ENCODE data around the gene STK38L.

The STK38L gene

DNA sequence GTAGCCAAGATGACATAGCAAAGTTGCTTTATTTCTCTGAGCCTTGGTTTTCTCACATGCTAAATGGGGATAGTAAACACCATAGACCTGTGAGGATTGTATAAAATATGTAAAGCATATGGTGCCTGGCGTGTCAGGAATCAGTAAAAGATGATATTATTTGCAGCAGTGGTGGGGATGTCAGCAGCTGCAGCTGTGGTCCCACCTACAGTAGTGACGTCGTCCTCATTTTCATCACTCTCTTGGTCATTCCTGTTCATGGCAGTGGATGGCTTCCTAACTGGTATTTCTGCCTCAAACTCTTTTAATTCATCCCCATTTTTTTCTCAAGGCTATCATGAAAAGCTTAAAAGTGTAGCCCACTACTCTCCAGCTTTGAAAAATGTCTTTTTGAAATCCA lies 100.7 kb downstream of the STK38L start:
- in situ Hi-C loops (cut with HindIII; ENCODE audit: low sequenced_read_pairs), result no loop called here
- H3K4me3 ChIP-seq (ENCODE audit: low read depth, low read length), result no peak overlapping the region
- DNase-seq (ENCODE audit: low read depth, low spot score), result no peak
- TF ChIP-seq, protein P1, sequence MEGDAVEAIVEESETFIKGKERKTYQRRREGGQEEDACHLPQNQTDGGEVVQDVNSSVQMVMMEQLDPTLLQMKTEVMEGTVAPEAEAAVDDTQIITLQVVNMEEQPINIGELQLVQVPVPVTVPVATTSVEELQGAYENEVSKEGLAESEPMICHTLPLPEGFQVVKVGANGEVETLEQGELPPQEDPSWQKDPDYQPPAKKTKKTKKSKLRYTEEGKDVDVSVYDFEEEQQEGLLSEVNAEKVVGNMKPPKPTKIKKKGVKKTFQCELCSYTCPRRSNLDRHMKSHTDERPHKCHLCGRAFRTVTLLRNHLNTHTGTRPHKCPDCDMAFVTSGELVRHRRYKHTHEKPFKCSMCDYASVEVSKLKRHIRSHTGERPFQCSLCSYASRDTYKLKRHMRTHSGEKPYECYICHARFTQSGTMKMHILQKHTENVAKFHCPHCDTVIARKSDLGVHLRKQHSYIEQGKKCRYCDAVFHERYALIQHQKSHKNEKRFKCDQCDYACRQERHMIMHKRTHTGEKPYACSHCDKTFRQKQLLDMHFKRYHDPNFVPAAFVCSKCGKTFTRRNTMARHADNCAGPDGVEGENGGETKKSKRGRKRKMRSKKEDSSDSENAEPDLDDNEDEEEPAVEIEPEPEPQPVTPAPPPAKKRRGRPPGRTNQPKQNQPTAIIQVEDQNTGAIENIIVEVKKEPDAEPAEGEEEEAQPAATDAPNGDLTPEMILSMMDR (IDR thresholded peaks at IDR 0.05; ENCODE audit: low read depth, low read length), result no peak

DNA sequence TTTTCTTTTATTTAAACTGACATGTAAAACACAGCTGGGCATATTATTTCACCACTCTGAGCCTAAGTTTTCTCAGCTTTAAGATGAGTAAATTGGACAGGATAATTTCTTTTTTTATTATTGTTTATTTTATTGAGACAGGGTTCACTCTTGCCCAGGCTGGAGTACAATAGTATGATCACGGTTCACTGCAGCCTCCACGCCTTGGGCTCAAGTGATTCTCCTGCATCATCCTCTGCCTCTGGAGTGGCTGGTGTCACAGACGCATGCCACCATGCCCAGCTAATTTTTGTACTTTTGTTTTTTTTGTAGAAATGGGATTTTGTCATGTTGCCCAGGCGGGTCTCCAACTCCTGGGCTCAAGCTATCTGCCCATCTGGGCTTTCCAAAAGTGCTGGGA lies 101.3 kb downstream of the STK38L start:
- no peak overlapping the region for H3K4me3 ChIP-seq (ENCODE audit: low read depth, low read length)
- in situ Hi-C loops (cut with HindIII; ENCODE audit: low sequenced_read_pairs), result no loop called here
- TF ChIP-seq, protein P1 (IDR thresholded peaks at IDR 0.05; ENCODE audit: low read depth, low read length), result no peak
- no peak for DNase-seq (ENCODE audit: low read depth, low spot score)

- DNase-seq (ENCODE audit: low read depth, low spot score), result no peak
- H3K4me3 ChIP-seq (ENCODE audit: low read depth, low read length), result no peak overlapping the region
- TF ChIP-seq, protein P1 (IDR thresholded peaks at IDR 0.05; ENCODE audit: low read depth, low read length), result no peak
- in situ Hi-C loops (cut with HindIII; ENCODE audit: low sequenced_read_pairs), result no loop called here
These were observed 103.7 kb downstream of the STK38L start for GRCh38 chr12:27347779-27348178.

DNA sequence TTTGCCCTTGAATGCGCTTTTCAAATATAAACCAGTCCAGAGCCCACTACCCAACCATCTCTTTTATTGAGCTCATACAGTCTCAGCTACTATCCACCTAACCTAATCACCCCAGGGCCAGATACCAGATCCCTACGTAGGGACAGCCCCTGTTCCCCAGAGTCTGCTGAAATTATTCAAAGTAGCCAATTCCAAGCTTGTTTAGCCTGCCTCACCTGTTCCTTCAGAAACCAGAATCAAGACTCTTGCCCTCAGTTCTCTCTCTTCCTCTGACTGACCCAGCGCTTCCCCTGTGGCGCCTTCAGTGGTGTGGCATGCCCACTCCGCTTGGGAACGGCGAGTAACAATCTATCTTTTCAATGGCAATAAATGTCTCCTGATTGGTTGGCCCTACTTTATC lies 107.4 kb downstream of the STK38L start:
- TF ChIP-seq, protein P1 (IDR thresholded peaks at IDR 0.05; ENCODE audit: low read depth, low read length), result no peak
- H3K4me3 ChIP-seq (ENCODE audit: low read depth, low read length), result no peak overlapping the region
- in situ Hi-C loops (cut with HindIII; ENCODE audit: low sequenced_read_pairs), result no loop called here
- DNase-seq (ENCODE audit: low read depth, low spot score), result no peak

DNA sequence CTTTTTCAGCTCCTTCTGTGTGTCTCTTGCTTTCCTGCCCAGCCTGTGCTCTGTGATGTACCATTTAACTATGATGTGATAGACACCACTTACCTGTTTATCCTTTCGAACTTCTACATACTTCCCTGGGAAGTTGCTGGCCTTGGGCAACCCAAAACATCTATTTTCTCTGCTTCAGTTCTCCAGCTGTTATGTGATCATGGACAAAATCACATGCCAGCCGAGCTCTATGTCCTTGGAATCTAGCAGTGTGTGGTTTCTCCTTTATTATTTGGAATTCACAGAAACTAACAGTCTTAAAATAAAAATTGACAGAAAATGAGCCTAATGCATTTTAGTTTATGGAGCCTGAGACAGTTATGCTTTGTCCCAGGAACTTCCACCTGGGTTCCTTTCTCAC lies 111.4 kb downstream of the STK38L start:
- in situ Hi-C loops (cut with HindIII; ENCODE audit: low sequenced_read_pairs), result no loop called here
- DNase-seq (ENCODE audit: low read depth, low spot score), result no peak
- no peak overlapping the region for H3K4me3 ChIP-seq (ENCODE audit: low read depth, low read length)
- TF ChIP-seq, protein P1 (IDR thresholded peaks at IDR 0.05; ENCODE audit: low read depth, low read length), result no peak

- TF ChIP-seq, protein P1 (IDR thresholded peaks at IDR 0.05; ENCODE audit: low read depth, low read length), result no peak
- no peak for DNase-seq (ENCODE audit: low read depth, low spot score)
- in situ Hi-C loops (cut with HindIII; ENCODE audit: low sequenced_read_pairs), result no loop called here
- no peak overlapping the region for H3K4me3 ChIP-seq (ENCODE audit: low read depth, low read length)
These were observed 111.9 kb downstream of the STK38L start for GRCh38 chr12:27355979-27356378.
